WTC11 (cell line): Measurements from ENCODE around the gene C10orf67. TPM values are rescaled to one million over a fixed set of nuclear protein-coding genes. Genes with fewer than 3 reads are reported as not detected.
A peak's percentile ranks its signal among the peaks of the same experiment; 100 is the strongest.

ENCODE experiments used
- ATAC-seq: fragments of 200-7000 bp; cut with Tn5 transposase; 2 replicates; pipeline ENCODE4 v1.10.0; 2021; ENCODE audit warnings: mild to moderate bottlenecking, moderate library complexity
- CTCF ChIA-PET: fragments of 300-600 bp; sonication (Branson Sonifier 250); formaldehyde crosslinking; loops from one replicate; lab custom pipeline; 2021; ENCODE audit warnings: antibody characterized with exemption; lab: Charles Lee
- POLR2A ChIA-PET: fragments of 350-600 bp; sonication (Branson Sonifier 250); formaldehyde crosslinking; loops from one replicate; lab custom pipeline; 2021; ENCODE audit warnings: antibody characterized with exemption; lab: Charles Lee
- DNase-seq: peaks from one replicate; pipeline ENCODE4 v3.0.0; 2021; ENCODE audit warnings: low spot score
- H3K27ac Mint-ChIP-seq: 2 replicates; pipeline ENCODE4 v1.8.0; 2021; ENCODE audit warnings: mixed read lengths
- H3K27me3 Mint-ChIP-seq: 2 replicates; pipeline ENCODE4 v1.8.0; 2021; ENCODE audit warnings: low read depth, mild to moderate bottlenecking, moderate library complexity, mixed read lengths
- H3K36me3 Mint-ChIP-seq: 2 replicates; pipeline ENCODE4 v1.8.0; 2021; ENCODE audit warnings: mixed read lengths
- H3K4me1 Mint-ChIP-seq: 2 replicates; pipeline ENCODE4 v1.8.0; 2022; ENCODE audit warnings: mixed read lengths
- H3K4me3 Mint-ChIP-seq: 2 replicates; pipeline ENCODE4 v1.8.0; 2021; ENCODE audit warnings: mild to moderate bottlenecking, moderate library complexity, mixed read lengths
- H3K9me3 Mint-ChIP-seq: 2 replicates; pipeline ENCODE4 v1.8.0; 2021; ENCODE audit warnings: mixed read lengths
- CBFB ChIP-seq: sonication (generic); formaldehyde crosslinking; IDR thresholded peaks from 2 replicates; pipeline ENCODE4 v1.8.1; 2022; ENCODE audit warnings: mild to moderate bottlenecking, low read depth, missing genetic modification reagents
- ELF4 ChIP-seq: sonication (generic); formaldehyde crosslinking; IDR thresholded peaks from 2 replicates; pipeline ENCODE4 v1.8.1; 2022; ENCODE audit warnings: low read depth, mild to moderate bottlenecking, moderate library complexity, missing genetic modification reagents
- FOXP1 ChIP-seq: sonication (generic); formaldehyde crosslinking; IDR thresholded peaks from 2 replicates; pipeline ENCODE4 v1.8.0; 2022; ENCODE audit warnings: missing genetic modification reagents, mild to moderate bottlenecking, moderate library complexity, borderline replicate concordance
- GTF2I ChIP-seq: fragments of 250-450 bp; sonication (Bioruptor Pico); conservative IDR thresholded peaks from 2 replicates; pipeline ENCODE4 v1.4.0; 2021; ENCODE audit warnings: mild to moderate bottlenecking
- HMGA2 ChIP-seq: fragments of 250-450 bp; sonication (Bioruptor Pico); IDR thresholded peaks from 2 replicates; pipeline ENCODE4 v1.4.0; 2021; ENCODE audit warnings: mild to moderate bottlenecking, moderate library complexity
- IRF2 ChIP-seq: sonication (generic); formaldehyde crosslinking; IDR thresholded peaks from 2 replicates; pipeline ENCODE4 v1.8.0; 2022; ENCODE audit warnings: low read depth, missing genetic modification reagents, borderline replicate concordance
- JAZF1 ChIP-seq: fragments of 250-450 bp; sonication (Bioruptor Pico); IDR thresholded peaks from 2 replicates; pipeline ENCODE4 v1.9.0; 2021; ENCODE audit warnings: moderate library complexity, mild to moderate bottlenecking, inconsistent platforms
- ZBTB21 ChIP-seq: sonication (generic); formaldehyde crosslinking; IDR thresholded peaks from 2 replicates; pipeline ENCODE4 v1.8.1; 2023; ENCODE audit warnings: mild to moderate bottlenecking, missing genetic modification reagents, borderline replicate concordance
- ZNF121 ChIP-seq: sonication (generic); formaldehyde crosslinking; IDR thresholded peaks from 2 replicates; pipeline ENCODE4 v1.8.0; 2023; ENCODE audit warnings: missing genetic modification reagents
- total RNA-seq: library from RNA; stranded (reverse); gene quantifications from 3 replicates; pipeline ENCODE4 v1.2.3, GENCODE V29; 2021
- TF ChIP-seq, protein P1 (sequence below): sonication (generic); formaldehyde crosslinking; IDR thresholded peaks from 2 replicates; pipeline ENCODE4 v1.8.0; 2022; ENCODE audit warnings: mild to moderate bottlenecking, missing genetic modification reagents
- TF ChIP-seq, protein P2 (sequence below): sonication (generic); formaldehyde crosslinking; IDR thresholded peaks from 2 replicates; pipeline ENCODE4 v1.8.0; 2022; ENCODE audit warnings: missing genetic modification reagents
- TF ChIP-seq, protein P3 (sequence below): sonication (generic); formaldehyde crosslinking; IDR thresholded peaks from 2 replicates; pipeline ENCODE4 v1.8.0; 2022; ENCODE audit warnings: mild to moderate bottlenecking, missing genetic modification reagents
- TF ChIP-seq, protein P4 (sequence below): fragments of 200-600 bp; IDR thresholded peaks from 2 replicates; pipeline ENCODE4 v1.8.0; 2022; ENCODE audit warnings: antibody characterized with exemption
- TF ChIP-seq, protein P5 (sequence below): sonication (generic); formaldehyde crosslinking; IDR thresholded peaks from 2 replicates; pipeline ENCODE4 v1.8.1; 2022; ENCODE audit warnings: low read depth, missing genetic modification reagents, borderline replicate concordance
- TF ChIP-seq, protein P6 (sequence below): sonication (generic); formaldehyde crosslinking; IDR thresholded peaks from 2 replicates; pipeline ENCODE4 v1.8.0; 2023; ENCODE audit warnings: missing genetic modification reagents

The C10orf67 gene
- total RNA-seq, 1 experiment from 2014 or later = not detected

DNA sequence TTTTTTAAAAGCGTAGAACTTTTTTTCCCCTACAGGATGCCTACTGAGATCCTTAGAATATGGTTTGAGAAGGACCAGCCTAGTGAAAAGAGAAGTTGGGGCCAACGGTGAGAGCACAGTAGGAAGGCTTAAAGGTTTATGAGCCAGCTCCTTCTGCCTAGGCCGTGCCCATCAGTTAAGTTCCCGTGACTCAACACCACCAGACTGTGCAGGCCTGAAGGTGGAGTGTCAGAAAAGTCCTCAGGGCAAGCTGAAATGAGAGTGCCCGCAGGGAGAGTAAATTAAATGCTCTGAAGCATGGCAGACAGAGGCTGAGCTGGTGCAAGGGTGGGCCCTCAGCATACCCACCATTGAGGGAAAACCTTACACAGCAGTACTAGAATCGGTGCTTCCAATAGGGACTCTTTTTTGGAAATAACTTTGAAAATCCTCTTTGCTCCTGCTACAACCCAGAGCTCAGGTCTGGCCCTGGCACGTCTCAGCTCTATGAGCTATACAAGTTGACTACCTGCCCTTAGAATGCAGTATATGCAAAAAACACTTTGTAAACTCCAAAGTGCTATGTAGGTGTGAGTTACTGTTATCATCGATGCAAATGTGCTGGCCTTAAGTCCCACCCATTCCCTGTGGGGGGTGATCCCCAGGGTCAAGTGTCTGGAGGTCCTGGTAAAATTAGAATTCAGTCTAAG lies 15.2 kb upstream of the C10orf67 start:
- H3K27ac Mint-ChIP-seq = no peak overlapping the region
- CTCF ChIA-PET = interaction anchor here (1.0 kb wide), 1 partner anchor 22 kb away, joined by 3 read pairs; no protein-coding TSS in a partner anchor
- ATAC-seq (no peak), DNase-seq (no peak)
- no peak overlapping the region for H3K4me3 Mint-ChIP-seq
- no peaks in the 10 kb centered on the region for H3K27me3 Mint-ChIP-seq
- POLR2A ChIA-PET = interaction anchor here (0.6 kb wide), 1 partner anchor 125 kb away, joined by 3 read pairs; no protein-coding TSS in a partner anchor
- no peaks in the 10 kb centered on the region for H3K36me3 Mint-ChIP-seq
- H3K9me3 Mint-ChIP-seq = no peaks in the 10 kb centered on the region
- no peak for TF ChIP-seq GTF2I (CRISPR knock-in tag)
- TF ChIP-seq, protein P1, sequence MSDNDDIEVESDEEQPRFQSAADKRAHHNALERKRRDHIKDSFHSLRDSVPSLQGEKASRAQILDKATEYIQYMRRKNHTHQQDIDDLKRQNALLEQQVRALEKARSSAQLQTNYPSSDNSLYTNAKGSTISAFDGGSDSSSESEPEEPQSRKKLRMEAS (CRISPR knock-in tag) = no peak
- H3K4me1 Mint-ChIP-seq = no peaks in the 10 kb centered on the region

DNA sequence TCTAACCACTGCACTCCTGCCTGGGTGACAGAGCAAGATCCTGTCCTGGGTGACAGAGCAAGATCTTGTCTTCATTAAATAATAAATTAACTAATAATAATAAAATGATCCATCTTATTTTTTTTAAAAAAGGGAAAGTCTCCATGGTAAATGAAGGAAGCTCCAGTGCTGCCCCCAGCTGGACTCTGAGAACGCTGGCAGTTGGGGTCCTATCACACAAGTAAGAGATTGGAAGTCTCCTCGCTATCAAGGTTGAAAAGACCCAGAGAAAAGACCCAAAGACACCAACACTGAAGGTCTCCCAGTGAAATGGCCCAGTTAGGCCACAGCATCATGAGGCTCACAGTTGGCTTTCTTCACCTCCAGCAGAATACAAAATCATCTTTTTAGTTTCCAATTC lies 13.8 kb upstream of the C10orf67 start:
- Mint-ChIP-seq H3K4me3 (no peak overlapping the region), H3K27me3 (no peaks in the 10 kb centered on the region), H3K9me3 (no peaks in the 10 kb centered on the region), H3K27ac (no peak overlapping the region; the same call in 1 of the 2 replicates), H3K36me3 (no peaks in the 10 kb centered on the region), H3K4me1 (no peaks in the 10 kb centered on the region)
- CTCF ChIA-PET = interaction anchor here (0.7 to 1.9 kb wide), 11 partner anchors 11 to 335 kb away, joined by 3 to 5 read pairs (median 4); no protein-coding TSS in a partner anchor
- peak; percentile 23 for DNase-seq
- POLR2A ChIA-PET = no interaction called here
- TF ChIP-seq, protein P2, sequence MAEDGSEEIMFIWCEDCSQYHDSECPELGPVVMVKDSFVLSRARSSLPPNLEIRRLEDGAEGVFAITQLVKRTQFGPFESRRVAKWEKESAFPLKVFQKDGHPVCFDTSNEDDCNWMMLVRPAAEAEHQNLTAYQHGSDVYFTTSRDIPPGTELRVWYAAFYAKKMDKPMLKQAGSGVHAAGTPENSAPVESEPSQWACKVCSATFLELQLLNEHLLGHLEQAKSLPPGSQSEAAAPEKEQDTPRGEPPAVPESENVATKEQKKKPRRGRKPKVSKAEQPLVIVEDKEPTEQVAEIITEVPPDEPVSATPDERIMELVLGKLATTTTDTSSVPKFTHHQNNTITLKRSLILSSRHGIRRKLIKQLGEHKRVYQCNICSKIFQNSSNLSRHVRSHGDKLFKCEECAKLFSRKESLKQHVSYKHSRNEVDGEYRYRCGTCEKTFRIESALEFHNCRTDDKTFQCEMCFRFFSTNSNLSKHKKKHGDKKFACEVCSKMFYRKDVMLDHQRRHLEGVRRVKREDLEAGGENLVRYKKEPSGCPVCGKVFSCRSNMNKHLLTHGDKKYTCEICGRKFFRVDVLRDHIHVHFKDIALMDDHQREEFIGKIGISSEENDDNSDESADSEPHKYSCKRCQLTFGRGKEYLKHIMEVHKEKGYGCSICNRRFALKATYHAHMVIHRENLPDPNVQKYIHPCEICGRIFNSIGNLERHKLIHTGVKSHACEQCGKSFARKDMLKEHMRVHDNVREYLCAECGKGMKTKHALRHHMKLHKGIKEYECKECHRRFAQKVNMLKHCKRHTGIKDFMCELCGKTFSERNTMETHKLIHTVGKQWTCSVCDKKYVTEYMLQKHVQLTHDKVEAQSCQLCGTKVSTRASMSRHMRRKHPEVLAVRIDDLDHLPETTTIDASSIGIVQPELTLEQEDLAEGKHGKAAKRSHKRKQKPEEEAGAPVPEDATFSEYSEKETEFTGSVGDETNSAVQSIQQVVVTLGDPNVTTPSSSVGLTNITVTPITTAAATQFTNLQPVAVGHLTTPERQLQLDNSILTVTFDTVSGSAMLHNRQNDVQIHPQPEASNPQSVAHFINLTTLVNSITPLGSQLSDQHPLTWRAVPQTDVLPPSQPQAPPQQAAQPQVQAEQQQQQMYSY (CRISPR knock-in tag) = no peak
- TF ChIP-seq, protein P3, sequence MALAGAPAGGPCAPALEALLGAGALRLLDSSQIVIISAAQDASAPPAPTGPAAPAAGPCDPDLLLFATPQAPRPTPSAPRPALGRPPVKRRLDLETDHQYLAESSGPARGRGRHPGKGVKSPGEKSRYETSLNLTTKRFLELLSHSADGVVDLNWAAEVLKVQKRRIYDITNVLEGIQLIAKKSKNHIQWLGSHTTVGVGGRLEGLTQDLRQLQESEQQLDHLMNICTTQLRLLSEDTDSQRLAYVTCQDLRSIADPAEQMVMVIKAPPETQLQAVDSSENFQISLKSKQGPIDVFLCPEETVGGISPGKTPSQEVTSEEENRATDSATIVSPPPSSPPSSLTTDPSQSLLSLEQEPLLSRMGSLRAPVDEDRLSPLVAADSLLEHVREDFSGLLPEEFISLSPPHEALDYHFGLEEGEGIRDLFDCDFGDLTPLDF (CRISPR knock-in tag) = no peak
- TF ChIP-seq ZBTB21 = no peak
- TF ChIP-seq FOXP1 (CRISPR knock-in tag) = no peak
- TF ChIP-seq CBFB (CRISPR knock-in tag) = no peak
- 0 out of 2 replicates have a peak, but pooled peaks have one; percentile 16 for TF ChIP-seq ZNF121
- TF ChIP-seq ELF4 (CRISPR knock-in tag) = no peak
- ATAC-seq = peak; percentile 65

DNA sequence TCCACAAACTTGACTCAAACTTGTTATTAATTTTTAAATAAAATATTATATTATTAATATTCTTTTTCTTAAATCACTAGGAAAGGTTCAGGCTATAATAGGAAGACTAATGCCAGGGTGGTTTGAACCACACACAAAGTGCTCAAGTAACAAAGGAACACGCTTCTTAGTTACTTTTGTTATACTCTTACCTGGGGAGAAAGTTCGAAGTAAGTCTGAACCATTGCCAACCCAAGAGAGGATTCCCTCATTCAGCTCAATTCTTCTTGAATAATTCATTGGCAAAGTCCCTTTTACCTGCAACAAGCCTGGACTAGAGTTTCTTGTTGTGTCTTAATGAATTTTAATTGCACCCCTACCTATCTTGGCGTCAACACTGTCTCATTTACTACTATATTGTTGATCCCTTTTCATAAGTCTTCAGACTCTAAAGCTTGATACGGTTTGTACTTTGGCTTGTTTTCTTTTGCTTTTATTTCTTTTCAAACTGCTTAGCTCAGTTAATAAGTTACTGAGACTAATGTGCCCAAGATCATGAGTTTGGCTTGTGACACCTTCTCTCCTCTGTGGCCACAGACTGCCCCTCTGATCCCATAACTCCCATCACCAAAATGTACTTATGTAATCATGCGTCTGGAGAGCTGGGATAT lies 10.2 kb upstream of the C10orf67 start:
- TF ChIP-seq, protein P4, sequence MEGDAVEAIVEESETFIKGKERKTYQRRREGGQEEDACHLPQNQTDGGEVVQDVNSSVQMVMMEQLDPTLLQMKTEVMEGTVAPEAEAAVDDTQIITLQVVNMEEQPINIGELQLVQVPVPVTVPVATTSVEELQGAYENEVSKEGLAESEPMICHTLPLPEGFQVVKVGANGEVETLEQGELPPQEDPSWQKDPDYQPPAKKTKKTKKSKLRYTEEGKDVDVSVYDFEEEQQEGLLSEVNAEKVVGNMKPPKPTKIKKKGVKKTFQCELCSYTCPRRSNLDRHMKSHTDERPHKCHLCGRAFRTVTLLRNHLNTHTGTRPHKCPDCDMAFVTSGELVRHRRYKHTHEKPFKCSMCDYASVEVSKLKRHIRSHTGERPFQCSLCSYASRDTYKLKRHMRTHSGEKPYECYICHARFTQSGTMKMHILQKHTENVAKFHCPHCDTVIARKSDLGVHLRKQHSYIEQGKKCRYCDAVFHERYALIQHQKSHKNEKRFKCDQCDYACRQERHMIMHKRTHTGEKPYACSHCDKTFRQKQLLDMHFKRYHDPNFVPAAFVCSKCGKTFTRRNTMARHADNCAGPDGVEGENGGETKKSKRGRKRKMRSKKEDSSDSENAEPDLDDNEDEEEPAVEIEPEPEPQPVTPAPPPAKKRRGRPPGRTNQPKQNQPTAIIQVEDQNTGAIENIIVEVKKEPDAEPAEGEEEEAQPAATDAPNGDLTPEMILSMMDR = no peak
- TF ChIP-seq, protein P3 (CRISPR knock-in tag) = no peak
- TF ChIP-seq JAZF1 (no peak), HMGA2 (CRISPR knock-in tag) (peak; percentile 13; the same call in 1 of the 2 replicates), IRF2 (CRISPR knock-in tag) (no peak)
- TF ChIP-seq, protein P5, sequence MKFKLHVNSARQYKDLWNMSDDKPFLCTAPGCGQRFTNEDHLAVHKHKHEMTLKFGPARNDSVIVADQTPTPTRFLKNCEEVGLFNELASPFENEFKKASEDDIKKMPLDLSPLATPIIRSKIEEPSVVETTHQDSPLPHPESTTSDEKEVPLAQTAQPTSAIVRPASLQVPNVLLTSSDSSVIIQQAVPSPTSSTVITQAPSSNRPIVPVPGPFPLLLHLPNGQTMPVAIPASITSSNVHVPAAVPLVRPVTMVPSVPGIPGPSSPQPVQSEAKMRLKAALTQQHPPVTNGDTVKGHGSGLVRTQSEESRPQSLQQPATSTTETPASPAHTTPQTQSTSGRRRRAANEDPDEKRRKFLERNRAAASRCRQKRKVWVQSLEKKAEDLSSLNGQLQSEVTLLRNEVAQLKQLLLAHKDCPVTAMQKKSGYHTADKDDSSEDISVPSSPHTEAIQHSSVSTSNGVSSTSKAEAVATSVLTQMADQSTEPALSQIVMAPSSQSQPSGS (CRISPR knock-in tag) = no peak
- TF ChIP-seq, protein P6, sequence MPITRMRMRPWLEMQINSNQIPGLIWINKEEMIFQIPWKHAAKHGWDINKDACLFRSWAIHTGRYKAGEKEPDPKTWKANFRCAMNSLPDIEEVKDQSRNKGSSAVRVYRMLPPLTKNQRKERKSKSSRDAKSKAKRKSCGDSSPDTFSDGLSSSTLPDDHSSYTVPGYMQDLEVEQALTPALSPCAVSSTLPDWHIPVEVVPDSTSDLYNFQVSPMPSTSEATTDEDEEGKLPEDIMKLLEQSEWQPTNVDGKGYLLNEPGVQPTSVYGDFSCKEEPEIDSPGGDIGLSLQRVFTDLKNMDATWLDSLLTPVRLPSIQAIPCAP (CRISPR knock-in tag) = no peak
- ChIA-PET POLR2A (no interaction called here), CTCF (interaction anchor here (0.7 kb wide), 1 partner anchor 341 kb away, joined by 3 read pairs; no protein-coding TSS in a partner anchor)
- no peak for ATAC-seq
- no peak for DNase-seq
- no peaks in the 10 kb centered on the region for H3K27me3 Mint-ChIP-seq
- no peak overlapping the region for H3K4me3 Mint-ChIP-seq
- no peaks in the 10 kb centered on the region for H3K36me3 Mint-ChIP-seq
- H3K4me1 Mint-ChIP-seq = no peaks in the 10 kb centered on the region
- no peaks in the 10 kb centered on the region for H3K9me3 Mint-ChIP-seq
- no peak overlapping the region for H3K27ac Mint-ChIP-seq
